HG02870 (cell line): ENCODE measurements around the gene GALNT8.
"Not testable (repeated sequence)": the region's sequence is repeated elsewhere in the genome, so short reads cannot be mapped to it uniquely, and the experiment has no call there.

ENCODE experiments used
- ATAC-seq: cut with Tn5 transposase; IDR thresholded peaks from one replicate; pipeline ENCODE4 v1.9.1; 2021; ENCODE audit warnings: mild to moderate bottlenecking, moderate library complexity; ENCODE audit not compliant: unreplicated experiment

The GALNT8 gene

GRCh38 chr12:4742416-4742970 lies 22.3 kb downstream of the GALNT8 start:
- no peak for ATAC-seq

- ATAC-seq: no peak
Observed at GRCh38 chr12:4743046-4743445, 22.8 kb downstream of the GALNT8 start.

- ATAC-seq: no peak
Observed at GRCh38 chr12:4744709-4745108, 24.5 kb downstream of the GALNT8 start.

GRCh38 chr12:4745249-4745648 lies 25.0 kb downstream of the GALNT8 start:
- no peak for ATAC-seq

GRCh38 chr12:4751654-4752053 lies 31.5 kb downstream of the GALNT8 start:
- ATAC-seq: not testable (repeated sequence)

GRCh38 chr12:4762773-4763172 lies 42.6 kb downstream of the GALNT8 start:
- ATAC-seq: no peak

GRCh38 chr12:4763549-4763948 lies 43.3 kb downstream of the GALNT8 start:
- ATAC-seq: no peak

GRCh38 chr12:4766445-4766844 lies 46.2 kb downstream of the GALNT8 start:
- no peak for ATAC-seq

- ATAC-seq: no peak
Observed at GRCh38 chr12:4767186-4767585, 47.0 kb downstream of the GALNT8 start.

- no peak for ATAC-seq
Observed at GRCh38 chr12:4768341-4768740, 48.1 kb downstream of the GALNT8 start.

GRCh38 chr12:4769073-4769472 lies 48.9 kb downstream of the GALNT8 start:
- no peak for ATAC-seq

GRCh38 chr12:4771172-4771959 lies 51.2 kb downstream of the GALNT8 start:
- ATAC-seq: no peak

- no peak for ATAC-seq
Observed at GRCh38 chr12:4771960-4772566, 51.9 kb downstream of the GALNT8 start.

- ATAC-seq: no peak
Observed at GRCh38 chr12:4775936-4776335, 55.7 kb downstream of the GALNT8 start.

GRCh38 chr12:4779749-4780148 lies 59.5 kb downstream of the GALNT8 start:
- ATAC-seq: no peak

- ATAC-seq: no peak
Observed at GRCh38 chr12:4780641-4781611, 60.7 kb downstream of the GALNT8 start.

- ATAC-seq: no peak
Observed at GRCh38 chr12:4784404-4785054, 64.3 kb downstream of the GALNT8 start.

GRCh38 chr12:4786795-4787194 lies 66.6 kb downstream of the GALNT8 start:
- no peak for ATAC-seq

GRCh38 chr12:4787965-4788364 lies 67.8 kb downstream of the GALNT8 start:
- ATAC-seq: no peak

- no peak for ATAC-seq
Observed at GRCh38 chr12:4789776-4790175, 69.6 kb downstream of the GALNT8 start.

- no peak for ATAC-seq
Observed at GRCh38 chr12:4791497-4791896, 71.3 kb downstream of the GALNT8 start.
